Activated CD8-positive, alpha-beta memory T cell treated with anti-CD3 and anti-CD28 coated beads, Interleukin-2, amount 10 ng/mL, durations not matched to agents 7 days and 5 days (primary cell): Measurements from ENCODE around the gene LRRC71. TPM values are rescaled to one million over a fixed set of nuclear protein-coding genes. Genes with fewer than 3 reads are reported as not detected.
A peak's percentile ranks its signal among the peaks of the same experiment; 100 is the strongest.
"Not testable (repeated sequence)": the region's sequence is repeated elsewhere in the genome, so short reads cannot be mapped to it uniquely, and the experiment has no call there.

Source experiments
- ATAC-seq: fragments of 150-1000 bp; cut with Tn5 transposase; one replicate; pipeline ENCODE4 v1.10.0; 2021; ENCODE audit warnings: moderate library complexity
- CTCF ChIA-PET: fragments of 350-600 bp; sonication (Branson Sonifier 250); formaldehyde crosslinking; loops from one replicate; lab custom pipeline; 2021; ENCODE audit warnings: antibody characterized with exemption; lab: Charles Lee
- DNase-seq: peaks from one replicate; pipeline ENCODE4 v3.0.0-alpha.2; 2020
- H3K27ac Mint-ChIP-seq: one replicate; pipeline ENCODE4 v1.8.0; 2021; ENCODE audit warnings: mild to moderate bottlenecking, mixed read lengths
- H3K27me3 Mint-ChIP-seq: one replicate; pipeline ENCODE4 v1.8.0; 2021; ENCODE audit warnings: mixed read lengths
- H3K36me3 Mint-ChIP-seq: one replicate; pipeline ENCODE4 v1.8.0; 2021; ENCODE audit warnings: mild to moderate bottlenecking, mixed read lengths
- H3K4me1 Mint-ChIP-seq: one replicate; pipeline ENCODE4 v1.8.0; 2021; ENCODE audit warnings: mixed read lengths
- H3K4me3 Mint-ChIP-seq: one replicate; pipeline ENCODE4 v1.8.0; 2021; ENCODE audit warnings: mild to moderate bottlenecking, moderate library complexity, mixed read lengths
- H3K9me3 Mint-ChIP-seq: one replicate; pipeline ENCODE4 v1.8.0; 2022; ENCODE audit warnings: low read depth, mixed read lengths
- total RNA-seq, 2 experiments: library from RNA; stranded (reverse); gene quantifications; one replicate each; pipeline ENCODE4 v1.2.3, GENCODE V29; 2021

LRRC71 gene
- total RNA-seq, 2 experiments from 2014 or later, result not detected

- Mint-ChIP-seq H3K27ac (no peak overlapping the region), H3K9me3 (no peaks in the 10 kb centered on the region), H3K4me3 (no peak overlapping the region), H3K36me3 (no peaks in the 10 kb centered on the region), H3K27me3 (peaks cover 41% of the 10 kb centered on the region), H3K4me1 (no peaks in the 10 kb centered on the region)
- CTCF ChIA-PET, result interaction anchor here (1.2 to 1.6 kb wide), 3 partner anchors 14 to 161 kb away, joined by 3 to 4 read pairs (median 3); no protein-coding TSS in a partner anchor
- DNase-seq (no peak), ATAC-seq (no peak)
Measured at GRCh38 chr1:156912861-156913808, 7.3 kb upstream of the LRRC71 start.

DNA sequence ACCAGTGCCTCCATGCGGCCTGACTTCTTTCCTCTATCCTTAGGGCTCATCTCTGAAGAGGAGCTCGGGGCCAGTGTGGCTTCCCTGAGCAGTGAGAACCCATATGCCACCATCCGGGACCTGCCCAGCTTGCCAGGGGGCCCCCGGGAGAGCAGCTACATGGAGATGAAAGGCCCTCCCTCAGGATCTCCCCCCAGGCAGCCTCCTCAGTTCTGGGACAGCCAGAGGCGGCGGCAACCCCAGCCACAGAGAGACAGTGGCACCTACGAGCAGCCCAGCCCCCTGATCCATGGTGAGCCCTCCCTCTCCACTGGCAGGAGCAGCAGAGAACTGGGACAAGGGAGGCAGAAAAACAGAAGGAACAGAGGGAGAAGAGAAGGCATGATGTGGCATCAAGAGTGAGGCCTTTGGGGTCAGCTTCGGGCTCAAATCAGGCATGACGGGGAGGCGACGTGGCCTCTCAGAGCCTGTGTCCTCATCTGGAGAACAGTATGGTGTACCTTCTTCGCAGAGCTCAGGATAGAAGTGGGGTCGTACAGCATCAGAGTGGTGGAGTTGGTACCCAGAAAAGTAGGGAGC is 6.5 kb upstream of the LRRC71 start:
- ATAC-seq (no peak), DNase-seq (no peak)
- Mint-ChIP-seq H3K9me3 (no peaks in the 10 kb centered on the region), H3K4me3 (no peak overlapping the region), H3K27ac (no peak overlapping the region), H3K27me3 (peaks cover 48% of the 10 kb centered on the region), H3K4me1 (no peaks in the 10 kb centered on the region), H3K36me3 (no peaks in the 10 kb centered on the region)
- CTCF ChIA-PET, result interaction anchor here (1.2 to 1.6 kb wide), 3 partner anchors 13 to 160 kb away, joined by 3 to 4 read pairs (median 3); no protein-coding TSS in a partner anchor

DNA sequence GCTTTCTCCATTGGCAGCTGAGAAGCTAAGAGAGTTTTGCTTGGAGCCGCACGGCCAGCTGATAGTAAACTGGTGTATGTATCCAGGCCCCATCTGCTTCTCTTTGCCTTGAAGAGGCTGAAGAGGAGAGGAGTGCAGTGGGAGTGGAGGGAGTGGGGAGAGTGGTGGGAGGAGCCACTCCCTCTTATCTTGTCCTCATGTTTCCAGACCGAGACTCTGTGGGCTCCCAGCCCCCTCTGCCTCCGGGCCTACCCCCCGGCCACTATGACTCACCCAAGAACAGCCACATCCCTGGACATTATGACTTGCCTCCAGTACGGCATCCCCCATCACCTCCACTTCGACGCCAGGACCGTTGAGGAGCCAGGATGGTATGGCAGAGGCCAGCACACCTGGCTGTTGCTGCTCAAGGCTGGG is 6.0 kb upstream of the LRRC71 start:
- ATAC-seq (no peak), DNase-seq (no peak)
- no peaks in the 10 kb centered on the region for H3K4me1 Mint-ChIP-seq
- CTCF ChIA-PET, result no interaction called here
- H3K27me3 Mint-ChIP-seq, result peaks cover 53% of the 10 kb centered on the region
- no peaks in the 10 kb centered on the region for H3K36me3 Mint-ChIP-seq
- H3K9me3 Mint-ChIP-seq, result no peaks in the 10 kb centered on the region
- no peak overlapping the region for H3K4me3 Mint-ChIP-seq
- H3K27ac Mint-ChIP-seq, result no peak overlapping the region

DNA sequence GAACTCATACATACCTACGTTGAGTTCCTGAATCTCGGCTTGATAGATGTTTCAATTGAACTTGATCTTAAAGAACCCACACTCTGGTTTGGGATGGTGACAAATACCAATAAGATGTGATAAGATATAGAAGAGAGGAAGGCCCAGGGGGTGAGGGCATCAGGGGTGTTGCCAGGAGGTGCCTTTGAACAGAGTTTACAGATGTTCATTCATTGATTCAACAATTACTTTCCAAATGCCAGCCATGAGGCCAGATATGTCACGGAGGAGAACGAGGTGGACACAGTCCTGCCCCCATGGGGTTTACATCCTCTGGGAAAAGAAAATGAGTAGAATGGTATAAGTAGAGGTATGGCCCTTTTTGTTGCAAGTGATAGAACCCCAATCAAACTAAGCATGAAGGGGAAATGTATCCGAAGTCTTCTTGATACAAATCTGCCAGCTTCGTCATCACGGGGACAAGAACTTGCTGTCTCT is 659 bp downstream of the LRRC71 start:
- CTCF ChIA-PET, result interaction anchor here (10.5 kb wide), 1 partner anchor 11 kb away, joined by 56 read pairs; no protein-coding TSS in a partner anchor
- Mint-ChIP-seq H3K9me3 (no peaks in the 10 kb centered on the region), H3K4me1 (peaks cover 12% of the 10 kb centered on the region), H3K4me3 (no peak overlapping the region), H3K36me3 (no peaks in the 10 kb centered on the region), H3K27ac (no peak overlapping the region), H3K27me3 (peaks cover 90% of the 10 kb centered on the region)
- DNase-seq (no peak), ATAC-seq (no peak)

- no peak overlapping the region for H3K27ac Mint-ChIP-seq
- no peaks in the 10 kb centered on the region for H3K9me3 Mint-ChIP-seq
- H3K4me1 Mint-ChIP-seq, result peaks cover 29% of the 10 kb centered on the region
- H3K36me3 Mint-ChIP-seq, result no peaks in the 10 kb centered on the region
- peaks cover 94% of the 10 kb centered on the region for H3K27me3 Mint-ChIP-seq
- ATAC-seq, result no peak
- DNase-seq, result no peak
- CTCF ChIA-PET, result interaction anchor here (1.0 to 10.5 kb wide), 3 partner anchors 13 to 84 kb away, joined by 3 to 56 read pairs (median 12); no protein-coding TSS in a partner anchor
- H3K4me3 Mint-ChIP-seq, result no peak overlapping the region
Measured at GRCh38 chr1:156922986-156923669, 2.7 kb downstream of the LRRC71 start.

DNA sequence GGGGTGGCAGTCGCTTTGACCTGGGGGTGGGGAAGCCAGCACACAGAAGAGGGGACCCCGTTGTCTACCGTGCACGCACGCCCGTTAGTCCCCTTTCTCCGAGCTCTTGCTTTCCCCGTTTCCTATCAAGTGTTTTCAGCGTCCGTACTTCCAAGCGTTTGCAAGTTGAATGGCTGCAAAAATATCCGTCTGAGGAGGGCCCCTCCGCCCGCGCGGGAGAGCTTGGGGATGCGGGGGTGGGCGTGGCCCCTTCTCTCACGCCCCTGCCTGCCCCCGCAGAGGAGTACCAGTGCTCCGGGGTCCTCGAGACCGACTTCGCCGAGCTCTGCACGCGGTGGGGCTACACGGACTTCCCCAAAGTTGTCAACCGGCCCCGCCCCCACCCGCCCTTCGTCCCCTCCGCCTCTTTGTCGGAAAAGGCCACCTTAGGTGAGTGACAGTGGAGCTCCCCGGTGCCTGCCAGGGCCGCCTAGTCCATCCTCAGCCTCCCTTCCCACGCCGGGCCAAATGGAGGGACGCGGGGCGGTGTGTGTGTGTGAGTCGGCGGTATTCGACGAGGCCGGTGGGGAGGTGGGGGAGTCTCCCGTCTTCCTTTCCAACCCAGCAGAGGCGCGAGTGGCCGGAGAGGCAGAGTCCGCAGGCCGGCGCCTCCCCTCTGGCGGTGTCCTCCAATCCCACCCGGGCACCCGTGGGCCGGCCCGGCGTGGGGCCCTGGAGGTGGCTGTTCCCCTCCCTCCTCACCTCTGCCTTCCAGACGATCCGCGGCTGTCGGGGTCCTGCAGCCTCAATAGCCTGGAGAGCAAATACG is 3.4 kb downstream of the LRRC71 start:
- Mint-ChIP-seq H3K27ac (no peak overlapping the region), H3K4me1 (peaks cover 30% of the 10 kb centered on the region), H3K27me3 (peaks cover 95% of the 10 kb centered on the region), H3K9me3 (no peaks in the 10 kb centered on the region), H3K4me3 (no peak overlapping the region), H3K36me3 (no peaks in the 10 kb centered on the region)
- ATAC-seq, result no peak
- DNase-seq, result no peak
- CTCF ChIA-PET, result interaction anchor here (1.0 to 10.5 kb wide), 4 partner anchors 13 to 150 kb away, joined by 3 to 56 read pairs (median 8); no protein-coding TSS in a partner anchor

GRCh38 chr1:156924478-156925153 is 4.2 kb downstream of the LRRC71 start:
- no peak overlapping the region for H3K4me3 Mint-ChIP-seq
- H3K36me3 Mint-ChIP-seq, result no peaks in the 10 kb centered on the region
- H3K27ac Mint-ChIP-seq, result no peak overlapping the region
- peaks cover 30% of the 10 kb centered on the region for H3K4me1 Mint-ChIP-seq
- CTCF ChIA-PET, result interaction anchor here (1.0 to 10.5 kb wide), 3 partner anchors 14 to 149 kb away, joined by 3 to 56 read pairs (median 3); no protein-coding TSS in a partner anchor
- peaks cover 96% of the 10 kb centered on the region for H3K27me3 Mint-ChIP-seq
- ATAC-seq (no peak), DNase-seq (no peak)
- no peaks in the 10 kb centered on the region for H3K9me3 Mint-ChIP-seq

DNA sequence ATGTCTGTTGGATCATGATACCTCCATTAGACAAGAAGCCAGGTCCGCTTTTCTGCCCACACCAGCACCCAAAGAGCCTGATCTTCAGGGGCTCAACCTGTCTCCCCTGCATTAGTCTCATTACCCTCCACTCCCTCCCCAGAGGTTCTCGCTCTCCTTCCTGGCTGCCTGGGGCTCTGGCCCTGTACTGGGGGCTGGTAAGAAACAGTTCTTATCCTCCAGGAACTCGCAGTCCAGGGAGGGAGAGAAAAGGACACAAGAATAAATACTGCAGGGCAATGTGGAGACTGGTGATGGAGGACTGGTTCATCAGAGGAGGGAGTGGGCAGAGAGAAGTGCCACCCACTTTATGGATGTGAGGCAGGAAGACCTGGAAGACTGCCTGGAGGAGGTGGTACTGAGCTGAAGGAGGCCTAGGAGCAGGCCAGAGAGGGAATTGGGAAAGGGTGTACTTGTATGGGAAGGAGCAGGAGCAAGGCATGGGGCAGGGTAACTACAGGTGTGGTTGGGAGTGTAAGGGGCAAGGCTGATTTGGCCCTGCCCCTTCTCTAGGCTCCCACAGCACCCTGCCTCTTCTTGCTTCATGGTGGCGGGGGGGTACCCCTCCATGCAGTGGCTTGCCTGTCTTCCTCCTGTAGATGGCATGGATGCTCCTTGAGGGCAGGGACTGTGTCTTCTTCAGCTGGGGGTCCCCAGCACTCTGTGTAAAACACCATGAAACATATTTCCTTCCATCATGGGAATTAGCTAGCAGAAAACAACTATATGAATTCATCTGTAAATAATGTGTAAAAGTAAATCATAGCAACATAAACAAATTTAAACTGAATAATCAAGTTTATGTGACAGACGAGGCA is 5.0 kb downstream of the LRRC71 start:
- Mint-ChIP-seq H3K9me3 (no peaks in the 10 kb centered on the region), H3K27ac (no peak overlapping the region), H3K36me3 (no peaks in the 10 kb centered on the region), H3K4me1 (peaks cover 30% of the 10 kb centered on the region), H3K27me3 (peaks cover 97% of the 10 kb centered on the region), H3K4me3 (no peak overlapping the region)
- CTCF ChIA-PET, result interaction anchor here (1.2 to 10.5 kb wide), 7 partner anchors 8 to 148 kb away, joined by 3 to 62 read pairs (median 10); partner anchors contain the start of gene PEAR1
- ATAC-seq, result no peak
- no peak for DNase-seq

DNA sequence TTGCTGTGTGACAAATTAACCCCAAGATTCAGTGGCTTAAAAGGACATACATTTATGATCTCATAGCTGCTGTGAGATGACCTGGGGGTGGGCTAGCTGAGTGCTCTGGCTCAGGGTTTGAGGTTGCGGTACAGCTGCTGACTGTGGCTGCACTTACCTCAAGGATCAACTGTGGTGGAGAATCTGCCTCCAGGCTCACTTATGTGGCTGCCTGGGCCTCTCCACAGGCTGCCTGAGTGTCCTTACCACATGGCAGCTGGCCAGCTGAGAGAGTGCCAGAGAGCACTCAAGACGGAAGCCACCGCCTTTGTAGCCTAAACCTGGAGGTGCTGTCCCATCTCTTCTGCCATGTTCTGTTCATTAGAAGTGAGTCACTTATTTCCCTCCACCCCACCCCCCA is 5.7 kb downstream of the LRRC71 start:
- DNase-seq (peak; percentile 74), ATAC-seq (peak; percentile 52)
- no peaks in the 10 kb centered on the region for H3K9me3 Mint-ChIP-seq

GRCh38 chr1:156926695-156927094 is 6.3 kb downstream of the LRRC71 start:
- not testable (repeated sequence) for H3K36me3 Mint-ChIP-seq, H3K9me3 Mint-ChIP-seq, DNase-seq, H3K27ac Mint-ChIP-seq, H3K4me3 Mint-ChIP-seq, ATAC-seq
- Mint-ChIP-seq H3K27me3 (peaks cover 97% of the 10 kb centered on the region), H3K4me1 (peaks cover 33% of the 10 kb centered on the region)
- CTCF ChIA-PET, result interaction anchor here (1.3 to 10.5 kb wide), 12 partner anchors 9 to 120 kb away, joined by 3 to 62 read pairs (median 8); partner anchors contain the start of gene PEAR1

More for the DNA sequence above, 5.7 kb downstream of the LRRC71 start:
- Mint-ChIP-seq H3K4me3 (no peak overlapping the region), H3K27ac (no peak overlapping the region), H3K4me1 (peaks cover 29% of the 10 kb centered on the region), H3K27me3 (peaks cover 97% of the 10 kb centered on the region), H3K36me3 (no peaks in the 10 kb centered on the region)
- CTCF ChIA-PET, result interaction anchor here (1.3 to 10.5 kb wide), 8 partner anchors 9 to 119 kb away, joined by 3 to 62 read pairs (median 10); partner anchors contain the start of gene PEAR1
